Upper lobe of left lung (tissue), 4 donors: Measurements from ENCODE around the gene STX2.

Experiments
- CTCF ChIP-seq, 6 experiments: fragments of 450-650 bp in 4 of 6; fragments of 200-600 bp in 2 of 6; sonication (generic) in 2 of 6; IDR thresholded peaks; one replicate each; pipeline ENCODE4 v1.5.1; 2016 to 2019; ENCODE audit warnings: antibody characterized with exemption in 6 of 6
- POLR2AphosphoS5 ChIP-seq, 2 donors: sonication (generic); formaldehyde crosslinking; IDR thresholded peaks; one replicate each; pipeline ENCODE4 v1.5.1; 2017; ENCODE audit warnings: antibody characterized with exemption in 2 of 2

- TF ChIP-seq POLR2AphosphoS5 (IDR thresholded peaks at IDR 0.05) (no peak), CTCF (IDR thresholded peaks at IDR 0.05) (no peak)
Observed at GRCh38 chr12:130791629-130792028, 47.4 kb downstream of the STX2 start.
